ENCODE measurements around the gene CCR1. TPM values are rescaled to one million over a fixed set of nuclear protein-coding genes. Genes with fewer than 3 reads are reported as not detected.
A peak's percentile ranks its signal among the peaks of the same experiment; 100 is the strongest.

Gene CCR1
- total and polyA plus RNA-seq, 2 of the 13 experiments (the other 11 are each of a cell fraction or from before 2014, with no cell fraction given) = not detected

- TF ChIP-seq, protein P1, sequence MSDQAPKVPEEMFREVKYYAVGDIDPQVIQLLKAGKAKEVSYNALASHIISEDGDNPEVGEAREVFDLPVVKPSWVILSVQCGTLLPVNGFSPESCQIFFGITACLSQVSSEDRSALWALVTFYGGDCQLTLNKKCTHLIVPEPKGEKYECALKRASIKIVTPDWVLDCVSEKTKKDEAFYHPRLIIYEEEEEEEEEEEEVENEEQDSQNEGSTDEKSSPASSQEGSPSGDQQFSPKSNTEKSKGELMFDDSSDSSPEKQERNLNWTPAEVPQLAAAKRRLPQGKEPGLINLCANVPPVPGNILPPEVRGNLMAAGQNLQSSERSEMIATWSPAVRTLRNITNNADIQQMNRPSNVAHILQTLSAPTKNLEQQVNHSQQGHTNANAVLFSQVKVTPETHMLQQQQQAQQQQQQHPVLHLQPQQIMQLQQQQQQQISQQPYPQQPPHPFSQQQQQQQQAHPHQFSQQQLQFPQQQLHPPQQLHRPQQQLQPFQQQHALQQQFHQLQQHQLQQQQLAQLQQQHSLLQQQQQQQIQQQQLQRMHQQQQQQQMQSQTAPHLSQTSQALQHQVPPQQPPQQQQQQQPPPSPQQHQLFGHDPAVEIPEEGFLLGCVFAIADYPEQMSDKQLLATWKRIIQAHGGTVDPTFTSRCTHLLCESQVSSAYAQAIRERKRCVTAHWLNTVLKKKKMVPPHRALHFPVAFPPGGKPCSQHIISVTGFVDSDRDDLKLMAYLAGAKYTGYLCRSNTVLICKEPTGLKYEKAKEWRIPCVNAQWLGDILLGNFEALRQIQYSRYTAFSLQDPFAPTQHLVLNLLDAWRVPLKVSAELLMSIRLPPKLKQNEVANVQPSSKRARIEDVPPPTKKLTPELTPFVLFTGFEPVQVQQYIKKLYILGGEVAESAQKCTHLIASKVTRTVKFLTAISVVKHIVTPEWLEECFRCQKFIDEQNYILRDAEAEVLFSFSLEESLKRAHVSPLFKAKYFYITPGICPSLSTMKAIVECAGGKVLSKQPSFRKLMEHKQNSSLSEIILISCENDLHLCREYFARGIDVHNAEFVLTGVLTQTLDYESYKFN (CRISPR knock-in tag; conservative IDR thresholded peaks at IDR 0.05) = no peak
- TF ChIP-seq ELF1 (CRISPR knock-in tag; IDR thresholded peaks at IDR 0.05) = peak; percentile 69
- TF ChIP-seq XBP1 (CRISPR knock-in tag; IDR thresholded peaks at IDR 0.05) = no peak
- TF ChIP-seq ZSCAN21 (CRISPR knock-in tag; IDR thresholded peaks at IDR 0.05; ENCODE audit: borderline replicate concordance) = no peak
- TF ChIP-seq KAT2B (IDR thresholded peaks at IDR 0.05; ENCODE audit: borderline replicate concordance, low read depth, low read length) = no peak
- TF ChIP-seq MXI1 (IDR thresholded peaks at IDR 0.05; ENCODE audit: borderline replicate concordance, low read depth, low read length) = no peak
- peak; percentile 50 for TF ChIP-seq STAG1 (CRISPR knock-in tag; IDR thresholded peaks at IDR 0.05)
- no peak for TF ChIP-seq SNAPC5 (CRISPR knock-in tag; IDR thresholded peaks at IDR 0.05; ENCODE audit: borderline replicate concordance)
- TF ChIP-seq ZNF337 (CRISPR knock-in tag; IDR thresholded peaks at IDR 0.05; ENCODE audit: borderline replicate concordance, low read depth) = no peak
- TF ChIP-seq ZFP82 (CRISPR knock-in tag; IDR thresholded peaks at IDR 0.05; ENCODE audit: borderline replicate concordance) = no peak
- TF ChIP-seq RXRB (CRISPR knock-in tag; IDR thresholded peaks at IDR 0.05; ENCODE audit: borderline replicate concordance) = no peak
- no peak for TF ChIP-seq SIX4 (CRISPR knock-in tag; IDR thresholded peaks at IDR 0.05)
- TF ChIP-seq, protein P2, sequence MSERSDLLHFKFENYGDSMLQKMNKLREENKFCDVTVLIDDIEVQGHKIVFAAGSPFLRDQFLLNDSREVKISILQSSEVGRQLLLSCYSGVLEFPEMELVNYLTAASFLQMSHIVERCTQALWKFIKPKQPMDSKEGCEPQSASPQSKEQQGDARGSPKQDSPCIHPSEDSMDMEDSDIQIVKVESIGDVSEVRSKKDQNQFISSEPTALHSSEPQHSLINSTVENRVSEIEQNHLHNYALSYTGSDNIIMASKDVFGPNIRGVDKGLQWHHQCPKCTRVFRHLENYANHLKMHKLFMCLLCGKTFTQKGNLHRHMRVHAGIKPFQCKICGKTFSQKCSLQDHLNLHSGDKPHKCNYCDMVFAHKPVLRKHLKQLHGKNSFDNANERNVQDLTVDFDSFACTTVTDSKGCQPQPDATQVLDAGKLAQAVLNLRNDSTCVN (CRISPR knock-in tag; IDR thresholded peaks at IDR 0.05; ENCODE audit: borderline replicate concordance) = no peak
- no peak for TF ChIP-seq BCL6 (CRISPR knock-in tag; IDR thresholded peaks at IDR 0.05)
- TF ChIP-seq PRDM15 (CRISPR knock-in tag; IDR thresholded peaks at IDR 0.05) = no peak
- TF ChIP-seq CBFB (CRISPR knock-in tag; IDR thresholded peaks at IDR 0.05) = no peak
- no peak for TF ChIP-seq ZNF296 (CRISPR knock-in tag; conservative IDR thresholded peaks at IDR 0.05)
- TF ChIP-seq NFKB2 (CRISPR knock-in tag; IDR thresholded peaks at IDR 0.05; ENCODE audit: borderline replicate concordance) = no peak
- no peak for TF ChIP-seq ZNF691 (CRISPR knock-in tag; IDR thresholded peaks at IDR 0.05; ENCODE audit: borderline replicate concordance, low read depth)
- no peak for TF ChIP-seq HES4 (CRISPR knock-in tag; IDR thresholded peaks at IDR 0.05; ENCODE audit: borderline replicate concordance)
- no peak for TF ChIP-seq JARID2 (CRISPR knock-in tag; IDR thresholded peaks at IDR 0.05; ENCODE audit: insufficient replicate concordance)
- no peak for TF ChIP-seq HCFC1 (IDR thresholded peaks at IDR 0.05; ENCODE audit: low read depth, low read length)
Observed at GRCh38 chr3:46208167-46208704, at the start of gene CCR1 (continued).
